HG02763 (cell line): Measurements from ENCODE around the gene CCDC34.
"Not testable (repeated sequence)": the region's sequence is repeated elsewhere in the genome, so short reads cannot be mapped to it uniquely, and the experiment has no call there.

Source experiments
- ATAC-seq: cut with Tn5 transposase; IDR thresholded peaks from one replicate; pipeline ENCODE4 v1.9.1; 2021; ENCODE audit warnings: mild to moderate bottlenecking, moderate library complexity; ENCODE audit not compliant: unreplicated experiment

Gene CCDC34

GRCh38 chr11:27363576-27364117, 632 bp upstream of the CCDC34 start:
- no peak for ATAC-seq

GRCh38 chr11:27361649-27362431, 1.2 kb downstream of the CCDC34 start:
- no peak for ATAC-seq

- ATAC-seq = no peak
These were observed 4.7 kb downstream of the CCDC34 start for GRCh38 chr11:27358296-27358695.

- no peak for ATAC-seq
These were observed 5.8 kb downstream of the CCDC34 start for GRCh38 chr11:27357250-27357649.

- no peak for ATAC-seq
These were observed 6.3 kb downstream of the CCDC34 start for GRCh38 chr11:27356624-27357222.

- no peak for ATAC-seq
These were observed 7.4 kb downstream of the CCDC34 start for GRCh38 chr11:27355575-27356104.

GRCh38 chr11:27354359-27354965, 8.6 kb downstream of the CCDC34 start:
- ATAC-seq = no peak

- no peak for ATAC-seq
These were observed 9.2 kb downstream of the CCDC34 start for GRCh38 chr11:27353593-27354358.

GRCh38 chr11:27352781-27353180, 10.2 kb downstream of the CCDC34 start:
- ATAC-seq = no peak

GRCh38 chr11:27350511-27350910, 12.5 kb downstream of the CCDC34 start:
- no peak for ATAC-seq

GRCh38 chr11:27349919-27350318, 13.1 kb downstream of the CCDC34 start:
- ATAC-seq = no peak

- no peak for ATAC-seq
These were observed 14.6 kb downstream of the CCDC34 start for GRCh38 chr11:27348340-27348873.

- ATAC-seq = no peak
These were observed 15.4 kb downstream of the CCDC34 start for GRCh38 chr11:27347359-27348339.

GRCh38 chr11:27339941-27340340, 23.1 kb downstream of the CCDC34 start:
- ATAC-seq = no peak

GRCh38 chr11:27334764-27335163, 28.3 kb downstream of the CCDC34 start:
- ATAC-seq = not testable (repeated sequence)

- ATAC-seq = no peak
These were observed 31.0 kb downstream of the CCDC34 start for GRCh38 chr11:27331981-27332380.

GRCh38 chr11:27330633-27331270, 32.3 kb downstream of the CCDC34 start:
- ATAC-seq = no peak

- ATAC-seq = no peak
These were observed 33.0 kb downstream of the CCDC34 start for GRCh38 chr11:27329867-27330632.
